IMR-90 (cell line): Measurements from ENCODE around the gene MRFAP1L1. TPM values are rescaled to one million over a fixed set of nuclear protein-coding genes. Genes with fewer than 3 reads are reported as not detected.

Experiments used
- ATAC-seq: fragments of 200-7000 bp; cut with Tn5 transposase; 2 replicates; pipeline ENCODE4 v1.9.1; 2020; ENCODE audit warnings: low read depth, mild to moderate bottlenecking, moderate library complexity
- BruUV-seq: library from RNA; stranded (reverse); fragments of 400-500 nt; replicated peaks from 2 replicates; lab custom pipeline; 2021; lab: Mats Ljungman, UMichigan
- CTCF ChIA-PET: fragments of 300-600 bp; formaldehyde crosslinking; extraction: SDS; loops from one replicate; lab custom pipeline; 2021; ENCODE audit warnings: antibody characterized with exemption; lab: Yijun Ruan, JAX
- POLR2A ChIA-PET: fragments of 300-600 bp; sonication (Branson Sonifier 250); formaldehyde crosslinking; loops from one replicate; lab custom pipeline; 2022; ENCODE audit warnings: antibody characterized with exemption; ENCODE audit not compliant: unreplicated experiment; lab: Charles Lee
- DNase-seq: peaks from one replicate; pipeline ENCODE4 v3.0.0; 2013
- H2AFZ ChIP-seq: replicated peaks from 2 replicates; pipeline ENCODE3; 2013; ENCODE audit warnings: low read length, mild to moderate bottlenecking; ENCODE audit not compliant: poor library complexity
- H2AK5ac ChIP-seq: 2 replicates; pipeline ENCODE4 v1.6.1; 2013; ENCODE audit warnings: low read depth, low read length, inconsistent platforms
- H2AK9ac ChIP-seq: replicated peaks from 2 replicates; pipeline ENCODE3; 2013; ENCODE audit warnings: mild to moderate bottlenecking, low read depth, low read length, moderate library complexity; ENCODE audit not compliant: poor library complexity
- H2BK120ac ChIP-seq: 2 replicates; pipeline ENCODE4 v1.6.1; 2013; ENCODE audit warnings: low read depth, low read length, inconsistent platforms
- H2BK15ac ChIP-seq: 3 replicates; pipeline ENCODE4 v1.6.1; 2013; ENCODE audit warnings: low read depth, low read length, inconsistent platforms
- H2BK20ac ChIP-seq: 2 replicates; pipeline ENCODE4 v1.6.1; 2013; ENCODE audit warnings: low read depth, mild to moderate bottlenecking, inconsistent platforms, low read length, moderate library complexity
- H2BK5ac ChIP-seq: 2 replicates; pipeline ENCODE4 v1.6.1; 2013; ENCODE audit warnings: mild to moderate bottlenecking, low read depth, low read length, inconsistent platforms; ENCODE audit not compliant: poor library complexity, severe bottlenecking
- H3K14ac ChIP-seq: replicated peaks from 2 replicates; pipeline ENCODE4 v1.6.1; 2013; ENCODE audit warnings: low read depth, low read length, inconsistent platforms
- H3K18ac ChIP-seq: 2 replicates; pipeline ENCODE4 v1.6.1; 2013; ENCODE audit warnings: low read depth, low read length, control low read depth
- H3K23ac ChIP-seq: 2 replicates; pipeline ENCODE4 v1.6.1; 2013; ENCODE audit warnings: low read depth, low read length, inconsistent platforms
- H3K27ac ChIP-seq: 2 replicates; pipeline ENCODE4 v1.5.1; 2013; ENCODE audit warnings: mild to moderate bottlenecking, control low read depth, low read length; ENCODE audit not compliant: insufficient read depth
- H3K27me3 ChIP-seq: 2 replicates; pipeline ENCODE4 v1.6.1; 2013; ENCODE audit warnings: low read length; ENCODE audit not compliant: control insufficient read depth, insufficient read depth
- H3K36me3 ChIP-seq: 2 replicates; pipeline ENCODE4 v1.6.1; 2013; ENCODE audit warnings: low read length, mixed read lengths; ENCODE audit not compliant: control insufficient read depth, insufficient read depth
- H3K4ac ChIP-seq: 2 replicates; pipeline ENCODE4 v1.6.1; 2013; ENCODE audit warnings: low read depth, low read length, inconsistent platforms
- H3K4me1 ChIP-seq: 2 replicates; pipeline ENCODE4 v1.6.1; 2013; ENCODE audit warnings: low read length, mixed read lengths; ENCODE audit not compliant: control insufficient read depth, insufficient read depth
- H3K4me2 ChIP-seq: 2 replicates; pipeline ENCODE4 v1.6.1; 2013; ENCODE audit warnings: low read depth, mild to moderate bottlenecking, control low read depth, low read length, moderate library complexity
- H3K4me3 ChIP-seq: 2 replicates; pipeline ENCODE4 v1.5.1; 2013; ENCODE audit warnings: low read depth, mild to moderate bottlenecking, control low read depth, low read length, moderate library complexity; ENCODE audit not compliant: insufficient read depth
- H3K56ac ChIP-seq: 2 replicates; pipeline ENCODE4 v1.6.1; 2013; ENCODE audit warnings: low read length, inconsistent platforms; ENCODE audit not compliant: insufficient read depth; ENCODE audit errors: extremely low read depth
- H3K79me1 ChIP-seq, 2 experiments: 2 replicates each; pipeline ENCODE4 v1.6.1; 2013; ENCODE audit warnings: low read length in 2 of 2, inconsistent platforms in 1 of 2, low read depth in 1 of 2
- H3K9ac ChIP-seq: 2 replicates; pipeline ENCODE4 v1.6.1; 2013; ENCODE audit warnings: low read depth, low read length, control low read depth
- H3K9me1 ChIP-seq: 2 replicates; pipeline ENCODE4 v1.6.1; 2013; ENCODE audit warnings: low read length, inconsistent platforms; ENCODE audit not compliant: insufficient read depth
- H3K9me3 ChIP-seq: 2 replicates; pipeline ENCODE4 v1.6.1; 2013; ENCODE audit warnings: low read length; ENCODE audit not compliant: control insufficient read depth, insufficient read depth
- H4K20me1 ChIP-seq: 2 replicates; pipeline ENCODE4 v1.6.1; 2013; ENCODE audit warnings: low read length, inconsistent platforms; ENCODE audit not compliant: insufficient read depth
- H4K5ac ChIP-seq: 2 replicates; pipeline ENCODE4 v1.6.1; 2013; ENCODE audit warnings: mild to moderate bottlenecking, low read depth, low read length, control low read depth
- H4K8ac ChIP-seq, 2 experiments: 2 replicates each; pipeline ENCODE4 v1.6.1; 2013; ENCODE audit warnings: low read depth in 2 of 2, low read length in 2 of 2, control low read depth in 1 of 2, inconsistent platforms in 1 of 2
- H4K91ac ChIP-seq: 2 replicates; pipeline ENCODE4 v1.6.1; 2013; ENCODE audit warnings: low read depth, low read length, inconsistent platforms; ENCODE audit not compliant: insufficient read depth
- CEBPB ChIP-seq: IDR thresholded peaks from 2 replicates; pipeline ENCODE4 v1.6.1; 2012; ENCODE audit warnings: low read depth, low read length, improper control_type of control experiment
- CHD1 ChIP-seq: IDR thresholded peaks from 2 replicates; pipeline ENCODE4 v1.6.1; 2012; ENCODE audit warnings: low read depth, low read length, improper control_type of control experiment
- FOS ChIP-seq: fragments of 150-350 bp; IDR thresholded peaks from 2 replicates; pipeline ENCODE4 v1.6.1; 2016; ENCODE audit warnings: low read depth, low read length
- MAFK ChIP-seq: IDR thresholded peaks from 2 replicates; pipeline ENCODE4 v1.6.1; 2012; ENCODE audit warnings: low read depth, low read length, improper control_type of control experiment
- MXI1 ChIP-seq: IDR thresholded peaks from 2 replicates; pipeline ENCODE4 v1.6.1; 2012; ENCODE audit warnings: low read depth, mild to moderate bottlenecking, low read length, moderate library complexity, borderline replicate concordance
- NFE2L2 ChIP-seq: fragments of 150-350 bp; IDR thresholded peaks from 2 replicates; pipeline ENCODE4 v1.6.1; 2016; ENCODE audit warnings: low read depth, mild to moderate bottlenecking, low read length
- POLR2A ChIP-seq: IDR thresholded peaks from 2 replicates; pipeline ENCODE4 v1.6.1; 2012; ENCODE audit warnings: mild to moderate bottlenecking, low read depth, low read length
- RCOR1 ChIP-seq: IDR thresholded peaks from 2 replicates; pipeline ENCODE4 v1.6.1; 2012; ENCODE audit warnings: mild to moderate bottlenecking, low read length, improper control_type of control experiment; ENCODE audit not compliant: insufficient replicate concordance
- RFX5 ChIP-seq: IDR thresholded peaks from 2 replicates; pipeline ENCODE4 v1.8.0; 2012; ENCODE audit warnings: low read depth, mild to moderate bottlenecking, low read length, moderate library complexity
- SMC3 ChIP-seq: fragments of 150-350 bp; IDR thresholded peaks from 2 replicates; pipeline ENCODE4 v1.6.1; 2016; ENCODE audit warnings: low read depth, mild to moderate bottlenecking, antibody characterized with exemption, low read length, moderate library complexity
- WGBS, 2 experiments: methylation state at CpG; one replicate each; pipeline versions ENCODE4 v1.1.5 to v1.1.7; 2013; ENCODE audit warnings: missing lambda C conversion rate in 2 of 2; ENCODE audit not compliant: insufficient read length in 1 of 2; ENCODE audit errors: extremely low coverage in 2 of 2; 5-methylcytosine and 5-hydroxymethylcytosine counted together
- dilution Hi-C: fragments of 300-500 bp; cut with HindIII; formaldehyde crosslinking; loops from one replicate; pipeline ENCODE4 v1.14.3; 2018; ENCODE audit warnings: low sequenced_read_pairs; ENCODE audit not compliant: unreplicated experiment
- in situ Hi-C: fragments of 300-500 bp; cut with MboI; formaldehyde crosslinking; loops from 3 replicates; pipeline ENCODE4 v1.14.3; 2019; ENCODE audit warnings: low sequenced_read_pairs, inconsistent platforms, mixed read lengths
- intact Hi-C: fragments of 100-400 bp; cut with micrococcal nuclease; formaldehyde crosslinking; loops from 2 replicates; pipeline ENCODE4 v1.10.0; 2022
- polyA plus RNA-seq, 3 experiments: library from polyadenylated mRNA; depleted of rRNA; stranded (reverse); fragments of >200 nt; gene quantifications; 2 replicates each; pipeline ENCODE4 v1.2.3, GENCODE V29; 2012; ENCODE audit warnings: low replicate concordance in 1 of 3
- total RNA-seq: library from RNA; depleted of rRNA; stranded (reverse); fragments of >200 nt; gene quantifications from 2 replicates; pipeline ENCODE4 v1.2.3, GENCODE V29; 2012
- TF ChIP-seq, protein P1 (sequence below): fragments of 150-350 bp; IDR thresholded peaks from 2 replicates; pipeline ENCODE4 v1.6.1; 2016; ENCODE audit warnings: low read depth, mild to moderate bottlenecking, low read length, moderate library complexity, borderline replicate concordance
- TF ChIP-seq, protein P2 (sequence below): conservative IDR thresholded peaks from 2 replicates; pipeline ENCODE4 v1.5.1; 2012; ENCODE audit warnings: mild to moderate bottlenecking, low read depth, low read length, improper control_type of control experiment

Gene MRFAP1L1
- total and polyA plus RNA-seq, 2 of the 4 experiments (the other 2 are of a cell fraction): 31.7 to 47.0 TPM

DNA sequence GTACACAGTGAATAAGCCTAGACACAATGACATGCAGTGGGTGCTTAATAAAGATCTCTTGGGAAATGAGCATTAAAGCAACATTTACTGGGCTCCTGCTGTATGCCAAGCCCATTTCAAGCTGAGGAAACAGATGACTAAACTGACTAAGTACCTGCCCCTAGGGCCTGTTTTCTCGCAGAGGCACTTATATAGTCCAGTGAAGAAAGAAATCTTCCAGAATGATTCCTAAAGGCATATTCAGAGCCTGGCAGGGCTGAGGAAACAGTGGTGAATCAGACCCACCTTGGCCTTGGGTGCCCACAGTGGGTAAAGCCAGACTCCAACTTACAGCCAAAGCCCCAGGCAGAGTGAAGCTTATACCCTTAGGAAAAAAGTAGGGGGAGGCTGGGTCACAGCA, 38.0 kb downstream of the MRFAP1L1 start:
- H3K4me3 ChIP-seq: no peak overlapping the region
- no peak overlapping the region for H3K4me2 ChIP-seq
- no peaks in the 10 kb centered on the region for H3K9me3 ChIP-seq
- H3K79me1 ChIP-seq: peaks cover 16 to 23% of the 10 kb centered on the region in 2 experiments; a peak in 3 of 4 replicates
- no peak for DNase-seq
- H4K91ac ChIP-seq: no peak overlapping the region
- peaks cover 19% of the 10 kb centered on the region for H3K4me1 ChIP-seq
- POLR2A ChIA-PET: no interaction called here
- no peak overlapping the region for H3K14ac ChIP-seq
- peaks cover 19% of the 10 kb centered on the region for H4K20me1 ChIP-seq
- no peaks in the 10 kb centered on the region for H3K27me3 ChIP-seq
- no peak overlapping the region for H3K4ac ChIP-seq
- peaks cover 6% of the 10 kb centered on the region for H3K36me3 ChIP-seq
- no peak for TF ChIP-seq RCOR1
- TF ChIP-seq FOS: no peak
- no peak for TF ChIP-seq RFX5
- TF ChIP-seq, protein P1, sequence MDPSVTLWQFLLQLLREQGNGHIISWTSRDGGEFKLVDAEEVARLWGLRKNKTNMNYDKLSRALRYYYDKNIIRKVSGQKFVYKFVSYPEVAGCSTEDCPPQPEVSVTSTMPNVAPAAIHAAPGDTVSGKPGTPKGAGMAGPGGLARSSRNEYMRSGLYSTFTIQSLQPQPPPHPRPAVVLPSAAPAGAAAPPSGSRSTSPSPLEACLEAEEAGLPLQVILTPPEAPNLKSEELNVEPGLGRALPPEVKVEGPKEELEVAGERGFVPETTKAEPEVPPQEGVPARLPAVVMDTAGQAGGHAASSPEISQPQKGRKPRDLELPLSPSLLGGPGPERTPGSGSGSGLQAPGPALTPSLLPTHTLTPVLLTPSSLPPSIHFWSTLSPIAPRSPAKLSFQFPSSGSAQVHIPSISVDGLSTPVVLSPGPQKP: no peak
- no peak for TF ChIP-seq NFE2L2
- TF ChIP-seq SMC3: no peak
- TF ChIP-seq MAFK: no peak
- no peak for TF ChIP-seq CEBPB
- no peak for TF ChIP-seq CHD1
- TF ChIP-seq POLR2A: no peak
- no peak for TF ChIP-seq MXI1
- TF ChIP-seq, protein P2, sequence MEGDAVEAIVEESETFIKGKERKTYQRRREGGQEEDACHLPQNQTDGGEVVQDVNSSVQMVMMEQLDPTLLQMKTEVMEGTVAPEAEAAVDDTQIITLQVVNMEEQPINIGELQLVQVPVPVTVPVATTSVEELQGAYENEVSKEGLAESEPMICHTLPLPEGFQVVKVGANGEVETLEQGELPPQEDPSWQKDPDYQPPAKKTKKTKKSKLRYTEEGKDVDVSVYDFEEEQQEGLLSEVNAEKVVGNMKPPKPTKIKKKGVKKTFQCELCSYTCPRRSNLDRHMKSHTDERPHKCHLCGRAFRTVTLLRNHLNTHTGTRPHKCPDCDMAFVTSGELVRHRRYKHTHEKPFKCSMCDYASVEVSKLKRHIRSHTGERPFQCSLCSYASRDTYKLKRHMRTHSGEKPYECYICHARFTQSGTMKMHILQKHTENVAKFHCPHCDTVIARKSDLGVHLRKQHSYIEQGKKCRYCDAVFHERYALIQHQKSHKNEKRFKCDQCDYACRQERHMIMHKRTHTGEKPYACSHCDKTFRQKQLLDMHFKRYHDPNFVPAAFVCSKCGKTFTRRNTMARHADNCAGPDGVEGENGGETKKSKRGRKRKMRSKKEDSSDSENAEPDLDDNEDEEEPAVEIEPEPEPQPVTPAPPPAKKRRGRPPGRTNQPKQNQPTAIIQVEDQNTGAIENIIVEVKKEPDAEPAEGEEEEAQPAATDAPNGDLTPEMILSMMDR: no peak
- no peak overlapping the region for H4K8ac ChIP-seq
- H3K18ac ChIP-seq: no peak overlapping the region
- no peak overlapping the region for H2AFZ ChIP-seq
- no peak overlapping the region for H2BK5ac ChIP-seq
- CTCF ChIA-PET: no interaction called here
- no peak overlapping the region for H2AK9ac ChIP-seq
- peaks cover 19% of the 10 kb centered on the region for H3K9me1 ChIP-seq
- BruUV-seq: no TSS peak
- H3K23ac ChIP-seq: no peak overlapping the region
- no peak overlapping the region for H3K56ac ChIP-seq
- dilution Hi-C loops (no loop called here), in situ Hi-C loops (no loop called here), intact Hi-C loops (no loop called here)
- no peak overlapping the region for H3K27ac ChIP-seq
- no peak overlapping the region for H2BK20ac ChIP-seq
- H2AK5ac ChIP-seq: no peak overlapping the region
- no peak overlapping the region for H3K9ac ChIP-seq
- H2BK15ac ChIP-seq: no peak overlapping the region
- H4K5ac ChIP-seq: no peak overlapping the region
- ATAC-seq: no peak
- H2BK120ac ChIP-seq: no peak overlapping the region
- no CpG with 5 or more reads among the region's 1 CpG for WGBS, 2 experiments
